Loucy (cell line): Measurements from ENCODE around the gene NLRP3.

Experiments
- H2AFZ ChIP-seq: fragments of 200-600 bp; sonication (generic); 2 replicates; pipeline ENCODE4 v1.6.0; 2016; ENCODE audit warnings: antibody characterized with exemption, mild to moderate bottlenecking, low read length, moderate library complexity
- H3F3A ChIP-seq: fragments of 200-600 bp; 2 replicates; pipeline ENCODE4 v1.6.0; 2016; ENCODE audit warnings: antibody characterized with exemption, low read depth, mild to moderate bottlenecking
- H3K27me3 ChIP-seq: fragments of 200-600 bp; sonication (generic); 2 replicates; pipeline ENCODE4 v1.6.1; 2014; ENCODE audit warnings: low read length, mild to moderate bottlenecking; ENCODE audit not compliant: insufficient read depth, poor library complexity, severe bottlenecking
- H3K36me3 ChIP-seq: fragments of 200-600 bp; sonication (generic); 2 replicates; pipeline ENCODE4 v1.6.1; 2016; ENCODE audit warnings: low read length; ENCODE audit not compliant: insufficient read depth
- H3K4me1 ChIP-seq: fragments of 200-600 bp; sonication (generic); 2 replicates; pipeline ENCODE4 v1.5.1; 2014; ENCODE audit warnings: low read length, mild to moderate bottlenecking; ENCODE audit not compliant: insufficient read depth, poor library complexity, severe bottlenecking
- H3K4me2 ChIP-seq: fragments of 200-600 bp; sonication (generic); 2 replicates; pipeline ENCODE4 v1.6.0; 2014; ENCODE audit warnings: antibody characterized with exemption, low read length, low read depth, mild to moderate bottlenecking; ENCODE audit not compliant: poor library complexity, severe bottlenecking
- H3K4me3 ChIP-seq: fragments of 200-600 bp; sonication (generic); 2 replicates; pipeline ENCODE4 v1.5.1; 2014; ENCODE audit warnings: low read length, mild to moderate bottlenecking, mixed read lengths; ENCODE audit not compliant: poor library complexity, severe bottlenecking
- H3K79me2 ChIP-seq: fragments of 200-600 bp; sonication (generic); 2 replicates; pipeline ENCODE4 v1.6.1; 2014; ENCODE audit warnings: low read length; ENCODE audit not compliant: insufficient read depth
- H3K9ac ChIP-seq: fragments of 200-600 bp; sonication (generic); 2 replicates; pipeline ENCODE4 v1.6.0; 2014; ENCODE audit warnings: mild to moderate bottlenecking, low read depth, low read length, moderate library complexity; ENCODE audit not compliant: poor library complexity, severe bottlenecking
- H3K9me2 ChIP-seq: fragments of 200-600 bp; sonication (generic); replicated peaks from 2 replicates; pipeline ENCODE4 v1.6.1; 2016; ENCODE audit warnings: low read depth, low read length, mixed read lengths
- H3K9me3 ChIP-seq: fragments of 200-600 bp; sonication (generic); 2 replicates; pipeline ENCODE4 v1.6.1; 2014; ENCODE audit warnings: mild to moderate bottlenecking, antibody characterized with exemption, low read length, low read depth; ENCODE audit not compliant: insufficient read depth
- H4K20me1 ChIP-seq: fragments of 200-600 bp; sonication (generic); 2 replicates; pipeline ENCODE4 v1.6.0; 2014; ENCODE audit warnings: antibody characterized with exemption, low read length, mild to moderate bottlenecking; ENCODE audit not compliant: insufficient read depth, poor library complexity, severe bottlenecking
- CTCF ChIP-seq: fragments of 200-600 bp; sonication (generic); conservative IDR thresholded peaks from 2 replicates; pipeline ENCODE4 v1.5.1; 2014; ENCODE audit warnings: mild to moderate bottlenecking, antibody characterized with exemption, low read length
- EZH2phosphoT487 ChIP-seq: fragments of 200-600 bp; IDR thresholded peaks from 2 replicates; pipeline ENCODE4 v1.6.1; 2018; ENCODE audit warnings: antibody characterized with exemption, mild to moderate bottlenecking, moderate library complexity, borderline replicate concordance

The NLRP3 gene

DNA sequence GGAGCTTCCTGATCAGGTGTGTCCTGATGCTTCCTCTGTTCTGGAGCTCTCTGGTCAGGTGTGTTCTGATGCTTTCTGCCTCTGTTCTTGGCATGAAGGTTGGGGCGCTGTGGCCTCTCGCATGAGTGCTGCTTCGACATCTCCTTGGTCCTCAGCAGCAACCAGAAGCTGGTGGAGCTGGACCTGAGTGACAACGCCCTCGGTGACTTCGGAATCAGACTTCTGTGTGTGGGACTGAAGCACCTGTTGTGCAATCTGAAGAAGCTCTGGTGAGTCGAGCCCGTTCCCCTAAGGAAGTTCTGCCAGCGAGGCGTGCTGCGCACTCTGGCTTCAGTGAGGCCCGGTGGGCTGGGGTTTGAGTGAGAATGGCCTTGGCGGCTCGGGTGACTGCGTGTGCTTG lies 18.0 kb downstream of the NLRP3 start:
- H3K27me3 ChIP-seq: no peaks in the 10 kb centered on the region
- no peak overlapping the region for H3K4me2 ChIP-seq
- H3F3A ChIP-seq: no peaks in the 10 kb centered on the region
- no peaks in the 10 kb centered on the region for H3K9me3 ChIP-seq
- no peaks in the 10 kb centered on the region for H3K9me2 ChIP-seq
- no peak overlapping the region for H3K9ac ChIP-seq
- H3K4me3 ChIP-seq: no peak overlapping the region
- H2AFZ ChIP-seq: no peak overlapping the region
- no peaks in the 10 kb centered on the region for H3K79me2 ChIP-seq
- peaks cover 9% of the 10 kb centered on the region; the same call in 1 of the 2 replicates for H3K36me3 ChIP-seq
- no peaks in the 10 kb centered on the region for H4K20me1 ChIP-seq
- no peak for TF ChIP-seq CTCF
- no peak for TF ChIP-seq EZH2phosphoT487
- peaks cover 4% of the 10 kb centered on the region for H3K4me1 ChIP-seq

GRCh38 chr1:247435030-247435758 lies 19.2 kb downstream of the NLRP3 start:
- Histone ChIP-seq H3K4me1 (peaks cover 4% of the 10 kb centered on the region), H3K9me2 (no peaks in the 10 kb centered on the region), H2AFZ (no peak overlapping the region), H3K9me3 (no peaks in the 10 kb centered on the region), H3K36me3 (peaks cover 20% of the 10 kb centered on the region), H3F3A (no peaks in the 10 kb centered on the region), H3K79me2 (no peaks in the 10 kb centered on the region), H3K4me3 (no peak overlapping the region), H4K20me1 (no peaks in the 10 kb centered on the region), H3K4me2 (no peak overlapping the region), H3K27me3 (no peaks in the 10 kb centered on the region), H3K9ac (no peak overlapping the region)
- TF ChIP-seq CTCF (no peak), EZH2phosphoT487 (no peak)

DNA sequence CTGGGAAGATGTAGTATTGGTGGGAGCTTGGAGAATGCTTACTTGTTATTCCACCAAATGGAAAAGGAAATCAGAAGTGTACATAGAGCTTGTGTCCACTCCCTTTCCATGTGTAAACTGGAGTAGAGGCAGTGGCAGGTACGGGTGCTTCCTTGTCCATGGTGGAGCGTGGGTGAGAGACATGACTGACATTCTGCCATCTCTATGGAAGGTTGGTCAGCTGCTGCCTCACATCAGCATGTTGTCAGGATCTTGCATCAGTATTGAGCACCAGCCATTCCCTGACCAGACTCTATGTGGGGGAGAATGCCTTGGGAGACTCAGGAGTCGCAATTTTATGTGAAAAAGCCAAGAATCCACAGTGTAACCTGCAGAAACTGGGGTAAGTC lies 19.8 kb downstream of the NLRP3 start:
- Histone ChIP-seq H3K9me2 (no peaks in the 10 kb centered on the region), H3K4me1 (peaks cover 4% of the 10 kb centered on the region), H2AFZ (no peak overlapping the region), H3K4me3 (no peak overlapping the region), H3K79me2 (no peaks in the 10 kb centered on the region), H3F3A (no peaks in the 10 kb centered on the region), H4K20me1 (no peaks in the 10 kb centered on the region), H3K36me3 (peaks cover 21% of the 10 kb centered on the region), H3K27me3 (no peaks in the 10 kb centered on the region), H3K4me2 (no peak overlapping the region), H3K9ac (no peak overlapping the region), H3K9me3 (no peaks in the 10 kb centered on the region)
- TF ChIP-seq EZH2phosphoT487 (no peak), CTCF (no peak)
